SK-N-MC (cell line): ENCODE results near the gene AK5.

Source experiments
- EZH2 ChIP-seq: fragments of 200-600 bp; sonication (generic); IDR thresholded peaks from one replicate; pipeline ENCODE4 v1.6.1; 2017; ENCODE audit warnings: antibody characterized with exemption
- POLR2AphosphoS5 ChIP-seq: IDR thresholded peaks from 2 replicates; pipeline ENCODE4 v1.6.1; 2012; ENCODE audit warnings: mild to moderate bottlenecking, low read depth, low read length, borderline replicate concordance

GRCh38 chr1:77536813-77537212 lies 255.0 kb downstream of the AK5 start:
- TF ChIP-seq EZH2 (no peak), POLR2AphosphoS5 (no peak)
